ENCODE results near the gene RXRA. TPM values are rescaled to one million over a fixed set of nuclear protein-coding genes. Genes with fewer than 3 reads are reported as not detected.

RXRA gene
- total RNA-seq, 2 donors from 2014 or later: 34.5 to 50.8 TPM

- Histone ChIP-seq H3K27ac (peak overlapping the region; percentile 37 to 55), H3K27me3 (no peaks in the 10 kb centered on the region), H3K36me3 (no peaks in the 10 kb centered on the region), H3K4me3 (no peak overlapping the region), H3K4me1 (peaks cover 0 to 36% of the 10 kb centered on the region in 2 donors), H3K9me3 (no peaks in the 10 kb centered on the region)
- DNase-seq (ENCODE audit: low spot score): peak; percentile 75
- no peak for TF ChIP-seq CTCF (IDR thresholded peaks at IDR 0.05)
Observed at GRCh38 chr9:134469041-134469875, 143.0 kb downstream of the RXRA start.

- no peak overlapping the region for H3K4me3 ChIP-seq
- no peak for TF ChIP-seq CTCF (IDR thresholded peaks at IDR 0.05)
- no peaks in the 10 kb centered on the region for H3K27me3 ChIP-seq
- no peaks in the 10 kb centered on the region for H3K9me3 ChIP-seq
- H3K27ac ChIP-seq: peak overlapping the region in 1 of 2 donors; percentile 53
- peaks cover 0 to 52% of the 10 kb centered on the region in 2 donors for H3K4me1 ChIP-seq
- H3K36me3 ChIP-seq: no peaks in the 10 kb centered on the region
- DNase-seq (ENCODE audit: low spot score): no peak
Observed at GRCh38 chr9:134472256-134472655, 146.0 kb downstream of the RXRA start.

- H3K4me3 ChIP-seq: no peak overlapping the region
- DNase-seq (ENCODE audit: low spot score): no peak
- TF ChIP-seq CTCF (IDR thresholded peaks at IDR 0.05): no peak
- H3K4me1 ChIP-seq: peaks cover 0 to 50% of the 10 kb centered on the region in 2 donors
- no peaks in the 10 kb centered on the region for H3K27me3 ChIP-seq
- H3K36me3 ChIP-seq: no peaks in the 10 kb centered on the region
- H3K27ac ChIP-seq: peak overlapping the region; percentile 53 to 64
- no peaks in the 10 kb centered on the region for H3K9me3 ChIP-seq
Observed at GRCh38 chr9:134473141-134474054, 147.1 kb downstream of the RXRA start.

- Histone ChIP-seq H3K9me3 (no peaks in the 10 kb centered on the region), H3K36me3 (no peaks in the 10 kb centered on the region), H3K27ac (peak overlapping the region; percentile 53 to 64), H3K4me1 (peaks cover 0 to 44% of the 10 kb centered on the region in 2 donors), H3K4me3 (no peak overlapping the region), H3K27me3 (no peaks in the 10 kb centered on the region)
- no peak for TF ChIP-seq CTCF (IDR thresholded peaks at IDR 0.05)
- DNase-seq (ENCODE audit: low spot score): peak; percentile 74
Observed at GRCh38 chr9:134474055-134474370, 147.8 kb downstream of the RXRA start.

GRCh38 chr9:134475011-134475790 lies 148.9 kb downstream of the RXRA start:
- Histone ChIP-seq H3K9me3 (no peaks in the 10 kb centered on the region), H3K4me3 (no peak overlapping the region), H3K27me3 (no peaks in the 10 kb centered on the region), H3K4me1 (peaks cover 0 to 36% of the 10 kb centered on the region in 2 donors), H3K27ac (peak overlapping the region; percentile 55 to 64), H3K36me3 (no peaks in the 10 kb centered on the region)
- peak; percentile 86 for DNase-seq (ENCODE audit: low spot score)
- no peak for TF ChIP-seq CTCF (IDR thresholded peaks at IDR 0.05)

All from right atrium auricular region (tissue), 2 donors.